HFFc6 (cell line): Measurements from ENCODE around the gene NIPAL3. TPM values are rescaled to one million over a fixed set of nuclear protein-coding genes. Genes with fewer than 3 reads are reported as not detected.

ENCODE experiments used
- DNase-seq: peaks from one replicate; pipeline ENCODE4 v3.0.0-alpha.2; 2018
- H3K27ac Mint-ChIP-seq: 2 replicates; pipeline ENCODE4 v1.8.0; 2020; ENCODE audit warnings: mild to moderate bottlenecking, mixed read lengths
- H3K27me3 Mint-ChIP-seq: 2 replicates; pipeline ENCODE4 v1.8.0; 2021; ENCODE audit warnings: mild to moderate bottlenecking, moderate library complexity, mixed read lengths; ENCODE audit not compliant: insufficient read depth
- H3K36me3 Mint-ChIP-seq: 2 replicates; pipeline ENCODE4 v1.8.0; 2021; ENCODE audit warnings: low read depth, mixed read lengths
- H3K4me1 Mint-ChIP-seq: 2 replicates; pipeline ENCODE4 v1.8.0; 2020; ENCODE audit warnings: low read depth, mixed read lengths
- H3K4me3 Mint-ChIP-seq: 2 replicates; pipeline ENCODE4 v1.8.0; 2020; ENCODE audit warnings: mild to moderate bottlenecking, moderate library complexity, mixed read lengths
- H3K9me3 Mint-ChIP-seq: 2 replicates; pipeline ENCODE4 v1.8.0; 2020; ENCODE audit warnings: mild to moderate bottlenecking, mixed read lengths
- total RNA-seq, 6 experiments: library from RNA; stranded (reverse); fragmentation: NEBNext Ultra II Directional; extraction: Animal tissue kit (Norgen Biotek cat#: 25700); gene quantifications; 2 replicates in 1 of 6; 3 replicates in 5 of 6; pipeline ENCODE4 v1.2.3, GENCODE V29; 2021
- TF ChIP-seq, protein P1 (sequence below): fragments of 200-600 bp; sonication (generic); IDR thresholded peaks from 2 replicates; pipeline ENCODE4 v1.5.0; 2021; ENCODE audit warnings: antibody characterized with exemption, mild to moderate bottlenecking

The NIPAL3 gene
- total RNA-seq, 6 experiments from 2014 or later, result 97.8 to 164 (median 107) TPM

DNA sequence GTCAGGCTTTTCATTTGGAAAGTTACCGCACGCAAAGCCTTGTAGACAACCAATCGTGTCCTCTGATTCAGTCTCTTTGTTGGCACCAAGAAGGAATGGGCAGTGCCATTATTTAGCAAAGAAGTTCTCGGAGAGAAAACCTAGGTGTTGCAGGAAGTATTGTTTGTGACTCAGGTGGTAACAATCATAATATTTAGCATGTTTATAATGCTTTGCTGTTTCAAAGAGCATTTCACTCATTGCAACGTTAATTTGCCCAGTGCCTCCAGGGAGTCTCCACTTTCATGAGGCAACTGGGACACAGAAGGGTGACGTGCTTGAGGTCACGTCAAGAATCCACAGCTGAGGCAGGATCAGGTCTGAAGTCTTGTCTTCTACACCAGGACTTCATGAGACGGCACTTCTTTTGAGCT is 33.4 kb upstream of the NIPAL3 start:
- Mint-ChIP-seq H3K36me3 (peaks cover 43% of the 10 kb centered on the region), H3K27ac (no peak overlapping the region), H3K9me3 (no peaks in the 10 kb centered on the region), H3K4me1 (peaks cover 49% of the 10 kb centered on the region), H3K27me3 (peaks cover 3% of the 10 kb centered on the region), H3K4me3 (no peak overlapping the region)
- TF ChIP-seq, protein P1, sequence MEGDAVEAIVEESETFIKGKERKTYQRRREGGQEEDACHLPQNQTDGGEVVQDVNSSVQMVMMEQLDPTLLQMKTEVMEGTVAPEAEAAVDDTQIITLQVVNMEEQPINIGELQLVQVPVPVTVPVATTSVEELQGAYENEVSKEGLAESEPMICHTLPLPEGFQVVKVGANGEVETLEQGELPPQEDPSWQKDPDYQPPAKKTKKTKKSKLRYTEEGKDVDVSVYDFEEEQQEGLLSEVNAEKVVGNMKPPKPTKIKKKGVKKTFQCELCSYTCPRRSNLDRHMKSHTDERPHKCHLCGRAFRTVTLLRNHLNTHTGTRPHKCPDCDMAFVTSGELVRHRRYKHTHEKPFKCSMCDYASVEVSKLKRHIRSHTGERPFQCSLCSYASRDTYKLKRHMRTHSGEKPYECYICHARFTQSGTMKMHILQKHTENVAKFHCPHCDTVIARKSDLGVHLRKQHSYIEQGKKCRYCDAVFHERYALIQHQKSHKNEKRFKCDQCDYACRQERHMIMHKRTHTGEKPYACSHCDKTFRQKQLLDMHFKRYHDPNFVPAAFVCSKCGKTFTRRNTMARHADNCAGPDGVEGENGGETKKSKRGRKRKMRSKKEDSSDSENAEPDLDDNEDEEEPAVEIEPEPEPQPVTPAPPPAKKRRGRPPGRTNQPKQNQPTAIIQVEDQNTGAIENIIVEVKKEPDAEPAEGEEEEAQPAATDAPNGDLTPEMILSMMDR, result no peak
- DNase-seq, result no peak

DNA sequence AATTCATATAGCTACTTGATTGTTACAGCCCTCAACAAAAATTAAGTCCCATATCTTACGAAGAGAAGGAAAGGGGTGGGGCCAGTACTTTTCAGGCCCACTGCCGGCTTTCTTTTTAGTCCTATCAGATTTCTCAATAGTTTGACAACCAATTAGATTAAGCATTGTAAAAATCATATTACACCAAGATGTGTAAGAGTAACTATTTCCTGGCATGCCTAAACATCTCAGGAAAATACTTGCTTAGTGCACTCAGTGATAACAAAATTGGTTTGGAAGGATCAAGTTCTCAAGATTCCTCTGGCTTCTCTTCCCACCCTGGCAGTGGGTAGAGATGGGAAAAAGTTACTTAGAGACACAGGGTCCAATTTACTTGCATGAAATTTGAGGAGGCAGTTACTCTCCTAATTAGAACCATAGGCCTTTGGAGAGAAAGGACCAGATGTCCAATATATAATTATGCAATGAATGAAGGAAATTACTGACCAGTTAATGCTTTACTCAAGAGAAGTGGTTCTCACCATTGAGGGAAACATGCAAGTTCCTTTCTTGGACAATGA is 32.1 kb upstream of the NIPAL3 start:
- Mint-ChIP-seq H3K4me3 (no peak overlapping the region), H3K9me3 (no peaks in the 10 kb centered on the region), H3K27me3 (peaks cover 2% of the 10 kb centered on the region), H3K36me3 (peaks cover 35% of the 10 kb centered on the region), H3K27ac (no peak overlapping the region), H3K4me1 (peaks cover 49% of the 10 kb centered on the region)
- no peak for DNase-seq
- TF ChIP-seq, protein P1, result no peak

DNA sequence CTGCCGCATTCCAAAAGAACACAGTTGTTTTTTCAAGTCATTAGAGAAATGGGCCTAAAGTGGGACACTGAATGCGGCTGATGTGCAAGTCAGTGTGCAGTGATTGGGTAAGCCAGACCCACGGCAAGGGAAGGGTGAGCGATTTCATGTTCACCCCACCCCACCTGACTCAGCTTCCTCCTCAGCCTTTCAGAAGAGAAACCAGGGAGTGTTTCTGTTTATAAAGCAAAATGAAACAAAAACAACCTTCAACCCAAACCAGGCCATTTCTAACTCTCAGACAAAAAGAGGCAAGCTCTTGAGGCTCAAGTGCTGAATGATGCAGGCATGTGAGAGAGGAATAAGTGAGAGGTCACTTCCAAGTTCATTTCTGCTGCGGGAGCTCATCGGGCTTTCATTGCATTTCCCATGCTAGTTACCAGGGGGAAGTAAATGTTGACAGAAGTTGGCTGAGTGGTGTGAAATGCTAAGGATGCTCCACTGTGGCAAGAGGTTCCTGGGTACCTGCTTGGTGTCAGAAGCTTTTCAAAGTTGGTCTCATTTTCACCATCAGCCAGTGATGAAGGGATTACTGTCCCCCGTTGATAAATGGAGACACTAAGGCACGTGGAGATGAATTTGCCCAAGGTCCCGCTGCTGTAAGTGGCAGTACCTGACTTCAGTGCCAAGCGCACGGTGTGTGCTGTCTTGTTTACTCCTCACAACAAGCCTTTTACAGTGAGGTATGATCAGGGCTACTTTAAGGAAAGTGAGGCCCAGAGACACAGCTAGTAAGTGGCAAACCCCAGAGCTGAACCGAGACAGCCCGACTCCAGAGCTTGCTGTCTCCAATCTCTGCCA is 31.1 kb upstream of the NIPAL3 start:
- H3K36me3 Mint-ChIP-seq, result peaks cover 28% of the 10 kb centered on the region
- peak overlapping the region; percentile 54; the same call in 1 of the 2 replicates for H3K27ac Mint-ChIP-seq
- peaks cover 48% of the 10 kb centered on the region for H3K4me1 Mint-ChIP-seq
- peak overlapping the region; percentile 35; the same call in 1 of the 2 replicates for H3K4me3 Mint-ChIP-seq
- TF ChIP-seq, protein P1, result no peak
- no peaks in the 10 kb centered on the region for H3K9me3 Mint-ChIP-seq
- DNase-seq, result peak; percentile 22
- peaks cover 2% of the 10 kb centered on the region for H3K27me3 Mint-ChIP-seq

DNA sequence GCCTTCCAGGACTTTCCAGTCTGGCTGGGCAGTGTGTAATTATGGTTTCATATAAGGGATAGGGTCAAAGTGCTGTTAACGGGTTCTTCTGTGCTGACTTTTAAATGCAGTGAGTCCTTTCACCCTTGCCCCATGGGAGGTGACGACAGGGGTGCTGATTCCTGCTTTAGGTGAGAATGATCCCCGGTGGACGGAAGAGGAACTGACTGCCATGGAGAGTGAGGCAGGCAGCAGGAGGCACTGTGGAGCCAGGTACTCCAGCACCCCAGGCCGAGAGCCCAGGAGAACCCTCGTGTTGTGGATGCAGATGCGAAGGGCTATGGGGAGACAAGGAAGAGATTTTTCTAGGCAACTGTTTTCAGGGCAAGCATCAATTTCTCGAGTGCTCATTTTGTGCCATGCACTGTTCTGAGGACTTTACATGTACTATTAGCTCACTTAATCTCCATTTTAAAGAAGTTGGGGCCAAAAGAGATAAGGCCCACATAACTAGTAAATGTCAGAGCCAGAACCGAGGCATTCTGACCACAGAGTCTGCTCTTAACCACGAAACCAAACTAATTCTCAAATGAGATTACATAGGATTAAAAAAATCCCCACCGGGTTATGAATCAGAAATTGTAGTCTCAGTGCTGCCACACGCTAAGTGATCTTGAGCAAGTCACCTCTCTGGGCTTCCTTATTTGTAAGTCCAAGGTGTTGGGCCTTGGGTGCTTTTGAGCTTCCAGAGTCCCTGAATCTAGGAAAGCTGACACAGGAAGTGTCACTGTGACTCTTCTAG is 30.3 kb upstream of the NIPAL3 start:
- H3K27ac Mint-ChIP-seq, result peak overlapping the region; percentile 15; the same call in 1 of the 2 replicates
- TF ChIP-seq, protein P1, result peak; percentile 78
- H3K4me3 Mint-ChIP-seq, result no peak overlapping the region
- DNase-seq, result peak; percentile 21
- H3K27me3 Mint-ChIP-seq, result peaks cover 2% of the 10 kb centered on the region
- H3K4me1 Mint-ChIP-seq, result peaks cover 45% of the 10 kb centered on the region
- H3K9me3 Mint-ChIP-seq, result no peaks in the 10 kb centered on the region
- H3K36me3 Mint-ChIP-seq, result peaks cover 28% of the 10 kb centered on the region

DNA sequence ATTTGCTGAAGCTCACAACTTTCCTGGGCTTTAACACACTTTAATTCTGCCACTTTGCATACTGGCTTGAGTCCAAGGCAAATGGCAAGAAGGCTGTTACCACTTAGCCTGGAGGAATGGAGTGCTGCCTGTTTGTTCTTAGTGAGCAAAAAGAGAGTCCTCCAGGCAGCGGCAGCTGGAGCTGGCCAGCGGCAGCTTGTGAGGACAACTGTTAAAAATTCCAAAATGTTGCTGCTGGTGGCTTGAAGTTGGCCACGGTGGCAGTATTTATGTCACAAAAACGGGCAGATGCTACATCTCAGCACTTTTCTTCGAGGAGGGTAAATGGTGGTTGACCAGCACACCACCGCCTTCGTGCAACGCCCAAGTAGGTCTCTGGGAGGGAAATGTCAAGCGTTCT is 29.4 kb upstream of the NIPAL3 start:
- no peak overlapping the region for H3K27ac Mint-ChIP-seq
- peaks cover under 1% of the 10 kb centered on the region for H3K27me3 Mint-ChIP-seq
- DNase-seq, result no peak
- TF ChIP-seq, protein P1, result no peak
- H3K4me1 Mint-ChIP-seq, result peaks cover 42% of the 10 kb centered on the region
- no peaks in the 10 kb centered on the region for H3K9me3 Mint-ChIP-seq
- peaks cover 33% of the 10 kb centered on the region for H3K36me3 Mint-ChIP-seq
- H3K4me3 Mint-ChIP-seq, result no peak overlapping the region
